HG02852 (cell line): ENCODE data around the gene PIAS2.
"Not testable (repeated sequence)": the region's sequence is repeated elsewhere in the genome, so short reads cannot be mapped to it uniquely, and the experiment has no call there.

ENCODE experiments used
- ATAC-seq: cut with Tn5 transposase; IDR thresholded peaks from one replicate; pipeline ENCODE4 v1.9.1; 2021; ENCODE audit warnings: mild to moderate bottlenecking, moderate library complexity; ENCODE audit not compliant: unreplicated experiment

Gene PIAS2

DNA sequence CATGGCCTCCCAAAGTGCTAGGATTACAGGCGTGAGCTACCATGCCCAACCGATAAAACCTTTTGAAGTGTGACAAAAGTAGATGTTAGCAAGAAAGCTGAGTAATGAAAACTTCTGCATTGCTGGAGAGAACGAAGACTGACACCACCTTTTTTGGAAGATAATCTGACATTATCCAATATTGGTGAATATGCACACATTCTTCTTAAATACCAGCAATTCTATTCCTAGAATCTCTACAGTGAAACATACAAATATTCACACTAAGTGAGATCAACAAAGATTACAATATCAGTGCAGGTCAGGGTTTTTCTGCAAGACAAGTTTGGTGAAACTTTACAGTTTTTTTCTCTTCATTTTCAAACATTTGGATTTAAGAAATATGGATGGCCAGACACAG, 7.8 kb downstream of the PIAS2 start:
- ATAC-seq: no peak

DNA sequence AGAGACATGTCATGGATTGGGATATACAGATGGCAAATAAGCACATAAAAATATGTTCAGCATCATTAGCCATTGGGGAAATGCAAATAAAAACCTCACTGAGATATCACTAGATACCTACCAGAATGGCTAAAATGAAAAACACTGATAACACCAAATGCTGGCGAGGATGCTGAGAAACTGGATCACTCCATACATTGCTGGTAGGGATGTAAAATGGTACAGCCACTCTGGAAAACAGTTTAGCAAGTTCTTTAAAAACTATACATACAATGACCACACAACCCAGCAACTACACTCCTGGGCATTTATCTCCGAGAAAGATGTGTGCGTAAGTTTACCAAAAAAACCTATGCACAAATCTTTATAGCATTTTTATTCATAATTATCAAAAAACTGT, 13.9 kb downstream of the PIAS2 start:
- no peak for ATAC-seq

DNA sequence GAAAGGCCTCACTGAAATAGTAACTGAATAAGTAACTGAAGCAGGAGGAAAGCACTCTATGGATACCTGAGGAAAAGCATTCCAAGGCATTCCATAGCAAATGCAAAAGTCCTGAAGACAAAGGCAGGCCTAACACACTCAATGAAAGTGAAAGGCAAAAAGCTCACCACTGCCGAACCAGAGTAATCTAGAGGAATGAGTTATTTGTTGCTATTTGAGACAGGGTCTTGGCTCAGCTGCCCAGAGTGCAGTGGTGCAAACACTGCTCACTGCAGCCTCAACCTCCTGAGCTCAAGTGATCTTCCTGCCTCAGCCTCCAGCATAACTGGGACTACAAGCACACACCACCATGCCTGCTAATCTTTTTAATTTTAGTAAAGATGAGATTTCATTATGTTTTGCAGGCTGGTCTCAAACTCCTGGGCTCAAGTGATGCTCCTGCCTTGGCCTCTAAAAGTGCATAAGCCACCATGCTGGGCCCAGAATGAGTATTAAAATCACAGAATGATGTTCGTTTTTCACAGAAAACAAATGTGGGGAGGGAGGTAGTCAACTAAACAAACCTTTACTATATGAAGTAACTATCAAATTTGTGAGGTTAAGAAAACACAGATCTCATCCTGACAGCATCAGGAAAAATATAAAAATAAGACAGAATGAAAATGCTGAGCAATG, 17.9 kb downstream of the PIAS2 start:
- ATAC-seq: peak; percentile 97

GRCh38 chr18:46894124-46894523, 23.2 kb downstream of the PIAS2 start:
- ATAC-seq: no peak

GRCh38 chr18:46893360-46893759, 23.9 kb downstream of the PIAS2 start:
- ATAC-seq: no peak

DNA sequence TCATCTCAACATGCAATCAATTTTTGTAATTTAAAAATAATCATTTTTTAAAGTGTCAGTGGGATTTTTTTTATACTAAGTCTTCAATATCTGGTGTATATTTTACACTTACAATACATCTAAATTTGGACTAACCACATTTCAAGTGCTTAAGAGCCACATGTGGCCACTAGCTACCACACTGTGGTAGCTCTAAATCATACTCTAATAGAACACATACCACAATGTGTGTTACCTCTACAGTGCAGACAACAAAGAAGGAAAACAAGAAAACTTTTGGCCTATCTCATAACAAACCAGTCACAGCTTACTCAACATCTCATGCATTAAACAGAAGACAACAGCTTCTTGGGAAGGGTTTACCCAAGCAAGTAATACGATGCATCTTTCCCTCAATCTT, 24.5 kb downstream of the PIAS2 start:
- ATAC-seq: peak; percentile 67

DNA sequence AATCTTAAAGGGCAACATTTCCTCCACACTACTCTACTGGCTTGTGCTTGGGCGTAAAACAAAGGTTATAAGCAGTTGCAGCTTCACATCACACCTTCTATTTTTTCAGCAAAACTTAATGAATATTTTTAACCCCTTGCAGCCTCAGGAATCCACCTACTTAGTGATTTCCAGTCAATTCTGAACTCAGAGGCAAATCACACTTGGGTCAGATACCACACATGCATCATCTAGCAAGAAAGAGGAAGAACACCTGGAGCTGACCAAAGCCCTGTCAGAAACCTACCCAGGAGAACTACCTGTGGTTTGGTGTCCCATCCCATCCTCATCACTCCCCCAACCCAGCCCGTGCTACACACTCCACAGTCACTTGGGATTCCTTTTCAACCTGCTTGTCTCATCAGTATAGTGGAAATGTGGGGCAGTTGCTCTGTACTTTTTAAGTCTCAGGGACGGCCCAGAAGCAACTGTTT, 25.5 kb downstream of the PIAS2 start:
- peak; percentile 88 for ATAC-seq

DNA sequence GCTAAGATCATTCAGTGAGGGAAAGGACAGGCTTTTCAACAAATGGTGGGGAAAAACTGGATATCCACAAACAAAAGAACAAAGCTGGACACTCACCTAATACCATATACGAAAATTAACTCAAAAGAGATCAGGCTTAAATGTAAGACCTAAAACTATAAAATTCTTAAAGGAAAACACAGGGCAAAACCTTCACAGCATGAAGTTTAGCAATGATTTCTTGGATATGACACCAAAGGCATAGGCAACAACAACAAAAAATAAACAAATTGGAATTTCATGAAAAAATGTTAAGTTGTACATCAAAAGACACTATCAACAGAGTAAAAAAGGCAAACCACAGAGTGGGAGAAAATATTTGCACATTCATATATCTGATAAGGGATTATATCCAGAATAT, 28.3 kb downstream of the PIAS2 start:
- no peak for ATAC-seq

DNA sequence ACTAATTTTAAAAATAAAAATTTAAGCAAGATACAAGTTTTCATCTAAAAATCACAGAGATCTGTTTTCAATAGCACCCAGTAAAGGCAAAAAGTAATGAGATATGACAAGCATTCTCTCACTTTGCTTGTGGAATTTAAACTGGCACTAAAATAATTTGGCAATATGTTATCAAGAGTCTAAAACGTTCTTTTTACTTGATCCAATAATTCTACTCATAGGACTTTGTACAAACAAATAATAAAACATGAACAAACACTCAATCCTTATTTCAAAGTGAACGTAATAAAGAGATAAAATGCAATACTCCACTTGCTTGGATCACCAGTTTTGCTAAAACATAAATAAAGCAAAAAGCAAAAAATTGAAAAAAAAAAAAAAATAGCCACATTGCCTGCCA, 30.4 kb downstream of the PIAS2 start:
- ATAC-seq: no peak

DNA sequence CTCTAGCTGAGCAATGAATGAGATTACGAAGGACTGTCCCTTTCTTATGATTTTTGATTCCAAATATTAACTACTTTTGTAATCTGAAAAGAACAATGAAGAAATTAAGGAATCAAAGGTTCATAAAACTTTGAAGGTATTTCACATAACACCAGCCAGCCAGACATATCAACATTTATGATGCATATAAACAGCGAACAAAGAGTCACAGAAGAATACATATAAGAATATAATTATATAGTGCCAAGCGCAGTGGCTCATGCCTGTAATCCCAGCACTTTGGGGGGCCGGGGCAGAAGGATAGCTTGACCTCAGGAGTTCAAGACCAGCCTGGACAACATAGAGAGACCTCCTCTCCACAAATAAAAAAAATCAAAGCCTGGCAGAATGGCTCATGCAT, 34.1 kb downstream of the PIAS2 start:
- ATAC-seq: no peak

DNA sequence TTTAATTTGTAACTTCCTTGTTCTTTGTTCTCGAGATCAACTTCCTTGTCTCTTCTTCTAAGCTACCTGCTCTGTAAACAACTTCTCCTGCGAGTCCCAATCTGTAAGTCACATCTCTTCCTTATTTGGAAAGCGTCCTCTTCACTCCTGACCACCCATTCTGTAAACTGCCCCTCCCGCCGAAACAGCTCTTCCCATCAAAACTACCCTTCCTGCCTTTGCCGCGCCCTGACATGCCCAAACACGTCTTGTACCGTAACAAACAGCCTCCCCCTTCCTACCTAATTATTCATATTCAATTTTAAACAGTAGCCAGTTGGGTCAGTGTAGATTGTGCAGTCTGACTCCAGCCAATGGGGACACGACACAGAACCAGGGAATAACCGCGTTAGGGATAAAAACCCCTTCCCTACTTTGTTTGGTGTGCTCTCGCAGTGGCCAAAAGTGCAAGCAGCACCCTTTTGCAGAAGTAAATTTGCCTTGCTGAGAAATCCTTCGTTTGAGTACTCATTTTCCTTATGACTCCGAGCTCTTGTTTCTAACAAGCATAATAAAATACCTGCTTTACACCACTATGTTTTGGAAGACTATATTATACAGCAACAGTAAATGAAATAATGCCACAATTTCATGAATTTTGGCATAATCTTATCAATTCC, 39.8 kb downstream of the PIAS2 start:
- ATAC-seq: no peak

- ATAC-seq: no peak
Observed at GRCh38 chr18:46868169-46868921, 49.0 kb downstream of the PIAS2 start.

DNA sequence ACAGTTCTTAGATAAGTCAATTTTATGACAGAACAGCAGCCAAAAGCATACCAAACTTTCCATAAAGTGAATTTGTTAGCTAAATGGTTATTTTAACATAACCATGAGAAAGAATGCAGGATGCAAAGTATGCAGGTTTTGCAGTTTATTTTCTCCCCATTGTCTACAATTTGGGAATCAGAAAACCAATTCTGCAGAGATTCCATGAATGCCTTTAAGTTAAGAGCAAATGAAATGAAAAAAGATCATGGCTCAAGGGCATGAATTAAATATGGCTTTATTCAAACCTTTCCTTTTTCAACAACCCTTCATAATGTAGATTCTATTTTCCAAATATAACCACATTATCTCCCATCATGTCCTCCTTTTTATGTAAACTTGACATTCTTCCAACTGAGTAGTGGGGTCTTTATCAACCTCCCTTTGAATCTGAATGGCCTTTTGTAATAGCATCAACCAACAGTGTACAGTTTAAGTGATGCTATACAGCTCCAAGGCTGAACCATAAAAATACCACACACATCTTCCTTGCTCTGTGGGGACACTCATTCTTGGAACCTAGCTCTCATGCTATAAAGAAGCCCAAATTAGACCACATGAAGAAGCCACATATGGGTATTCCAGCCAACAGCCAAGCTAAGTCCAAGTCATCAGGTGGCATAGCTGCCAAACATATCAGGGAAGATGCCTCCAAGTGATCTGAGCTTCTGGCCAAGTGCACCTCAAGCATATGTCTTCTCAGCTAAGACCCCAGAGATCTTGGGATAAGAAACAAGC, 49.8 kb downstream of the PIAS2 start:
- ATAC-seq: no peak

GRCh38 chr18:46866523-46866922, 50.8 kb downstream of the PIAS2 start:
- ATAC-seq: no peak

- ATAC-seq: not testable (repeated sequence)
Observed at GRCh38 chr18:46865245-46865644, 52.1 kb downstream of the PIAS2 start.

- peak; percentile 64 for ATAC-seq
Observed at GRCh38 chr18:46859855-46860254, 57.5 kb downstream of the PIAS2 start.

DNA sequence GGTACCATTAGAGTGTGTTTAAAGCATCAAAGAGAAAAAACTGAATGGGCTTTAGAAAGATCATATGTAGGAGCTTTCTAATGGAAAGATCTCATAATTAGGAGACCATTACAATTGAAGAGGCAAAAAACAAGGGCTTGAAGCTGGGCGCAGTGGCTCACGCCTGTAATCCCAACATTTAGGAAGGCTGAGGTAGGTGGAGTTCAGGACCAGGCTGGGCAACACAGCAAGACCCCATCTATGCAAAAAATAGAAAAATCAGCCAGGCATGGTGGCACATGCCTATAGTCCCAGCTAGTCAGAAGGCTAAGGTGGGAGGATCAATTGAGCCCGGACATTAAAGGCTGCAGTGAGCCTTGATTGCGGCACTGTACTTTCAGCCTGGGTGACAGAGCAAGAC, 59.0 kb downstream of the PIAS2 start:
- ATAC-seq: no peak

DNA sequence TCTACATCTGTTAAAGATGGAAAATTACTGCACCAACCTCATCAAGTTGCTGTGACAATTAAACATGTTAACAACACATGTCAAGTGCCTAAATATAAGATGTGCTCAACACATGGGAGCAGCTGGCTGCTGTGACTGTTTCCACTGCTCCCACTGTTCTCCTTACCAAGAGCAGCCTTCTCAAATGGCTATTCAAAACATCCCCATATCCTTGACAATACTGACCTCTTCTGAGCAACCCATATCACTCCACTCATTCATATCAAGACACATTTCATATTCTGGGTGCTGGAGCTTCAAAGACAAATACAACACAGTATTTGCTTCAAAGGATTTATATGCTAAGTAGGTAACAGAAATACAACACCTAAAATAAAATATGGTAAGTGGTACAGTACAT, 60.3 kb downstream of the PIAS2 start:
- ATAC-seq: no peak

DNA sequence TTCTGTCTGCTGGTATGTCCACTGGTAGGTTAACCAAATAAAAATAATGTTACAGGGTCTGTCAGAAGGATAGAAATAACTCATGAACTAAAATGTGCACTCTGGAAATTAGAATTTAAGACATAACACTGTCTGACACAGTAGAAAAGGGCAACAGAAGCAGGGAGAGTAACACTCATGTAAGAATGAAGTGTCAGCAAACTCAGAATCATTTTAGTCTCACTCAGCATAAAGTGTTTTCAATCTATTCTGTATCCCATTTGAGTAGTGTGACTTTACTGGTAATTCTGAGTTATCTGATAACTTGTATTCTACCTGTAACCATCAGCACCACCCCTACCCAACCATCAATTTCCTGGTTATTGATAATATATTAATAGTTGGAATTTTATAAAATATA, 68.3 kb downstream of the PIAS2 start:
- ATAC-seq: no peak

DNA sequence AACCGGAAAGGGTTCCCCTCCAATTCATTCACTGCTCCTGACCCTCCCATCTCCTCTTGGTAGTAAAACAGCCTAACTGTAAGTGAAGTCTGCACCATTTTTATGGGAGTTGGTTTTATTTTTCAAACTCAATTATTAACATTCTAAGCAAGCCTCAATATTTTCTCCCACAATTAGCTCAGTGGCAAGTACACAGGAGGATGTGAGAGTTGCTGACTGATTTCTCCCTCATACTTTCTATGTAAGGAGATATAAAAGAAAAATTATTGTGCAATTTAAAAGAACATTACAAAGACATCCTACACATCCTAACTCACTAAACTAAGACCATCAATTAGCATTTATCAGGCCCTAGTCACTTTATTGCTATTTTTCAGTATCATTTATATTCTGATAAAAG, 73.9 kb downstream of the PIAS2 start:
- no peak for ATAC-seq

DNA sequence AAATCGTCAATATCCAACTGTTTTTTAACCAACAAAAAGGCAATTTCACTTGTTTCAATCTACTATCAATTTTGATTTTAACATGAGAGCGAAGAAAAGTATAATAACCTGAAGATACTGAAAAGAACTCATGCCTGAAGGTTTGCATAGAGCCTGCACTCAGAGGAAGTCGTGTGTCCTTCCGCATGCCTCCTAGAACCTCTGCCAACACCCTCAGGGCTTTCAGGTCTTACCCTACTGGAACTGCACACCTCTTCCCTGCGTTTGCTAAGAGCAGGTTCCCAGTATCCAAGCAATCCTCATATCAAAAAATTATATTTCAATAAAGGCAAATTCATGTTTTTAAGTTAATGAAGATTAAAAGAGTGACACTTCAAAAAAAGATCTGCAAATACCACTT, 74.7 kb downstream of the PIAS2 start:
- ATAC-seq: no peak
